Occipital lobe (tissue), 2 donors: ENCODE data around the gene OGFRL1. TPM values are rescaled to one million over a fixed set of nuclear protein-coding genes. Genes with fewer than 3 reads are reported as not detected.
"Not testable (repeated sequence)": the region's sequence is repeated elsewhere in the genome, so short reads cannot be mapped to it uniquely, and the experiment has no call there.

ENCODE experiments used
- DNase-seq: peaks from one replicate; lab custom pipeline; 2025; lab: John Stamatoyannopoulos, UW
- total RNA-seq: library from RNA; depleted of rRNA; stranded (reverse); fragments of >200 nt; gene quantifications from one replicate; pipeline ENCODE4 v1.2.3, GENCODE V29; 2014

OGFRL1 gene
- 39.8 TPM for total RNA-seq

- DNase-seq: peak; percentile 42
These were observed at the start of gene OGFRL1 for GRCh38 chr6:71288228-71289038. TSS of gene OGFRL1 (plus strand) at chr6:71288811. CDS start at chr6:71288937, 126 bp downstream.

- DNase-seq: no peak
These were observed 48.9 kb upstream of the OGFRL1 start for GRCh38 chr6:71239694-71240093.

GRCh38 chr6:71245265-71246049 is 43.2 kb upstream of the OGFRL1 start:
- DNase-seq: no peak

GRCh38 chr6:71246596-71246995 is 42.0 kb upstream of the OGFRL1 start:
- DNase-seq: no peak

GRCh38 chr6:71248306-71248765 is 40.3 kb upstream of the OGFRL1 start:
- DNase-seq: no peak

GRCh38 chr6:71248878-71249544 is 39.6 kb upstream of the OGFRL1 start:
- no peak for DNase-seq

- no peak for DNase-seq
These were observed 38.5 kb upstream of the OGFRL1 start for GRCh38 chr6:71250099-71250602.

- no peak for DNase-seq
These were observed 36.2 kb upstream of the OGFRL1 start for GRCh38 chr6:71252410-71252809.

GRCh38 chr6:71252960-71253359 is 35.7 kb upstream of the OGFRL1 start:
- no peak for DNase-seq

GRCh38 chr6:71254323-71254722 is 34.3 kb upstream of the OGFRL1 start:
- no peak for DNase-seq

- DNase-seq: no peak
These were observed 30.3 kb upstream of the OGFRL1 start for GRCh38 chr6:71258078-71258866.

- no peak for DNase-seq
These were observed 28.6 kb upstream of the OGFRL1 start for GRCh38 chr6:71259888-71260604.

- DNase-seq: no peak
These were observed 25.7 kb upstream of the OGFRL1 start for GRCh38 chr6:71262914-71263313.

- not testable (repeated sequence) for DNase-seq
These were observed 22.2 kb upstream of the OGFRL1 start for GRCh38 chr6:71266392-71266791.

GRCh38 chr6:71268735-71269437 is 19.7 kb upstream of the OGFRL1 start:
- DNase-seq: no peak

GRCh38 chr6:71277926-71278600 is 10.5 kb upstream of the OGFRL1 start:
- no peak for DNase-seq

- DNase-seq: no peak
These were observed 9.3 kb upstream of the OGFRL1 start for GRCh38 chr6:71279321-71279720.

GRCh38 chr6:71279740-71280139 is 8.9 kb upstream of the OGFRL1 start:
- no peak for DNase-seq

- no peak for DNase-seq
These were observed 7.9 kb upstream of the OGFRL1 start for GRCh38 chr6:71280701-71281100.
